AG04449 (cell line): ENCODE measurements around the gene OLFML3.

ENCODE experiments used
- CTCF ChIA-PET: fragments of 350-600 bp; formaldehyde crosslinking; extraction: SDS; loops from one replicate; lab custom pipeline; 2021; ENCODE audit warnings: antibody characterized with exemption; lab: Yijun Ruan, JAX
- POLR2A ChIA-PET: fragments of 400-600, 350-600 bp; formaldehyde crosslinking; extraction: SDS; loops from one replicate; lab custom pipeline; 2020; ENCODE audit warnings: antibody characterized with exemption, inconsistent platforms; lab: Yijun Ruan, JAX
- DNase-seq: peaks from one replicate; pipeline ENCODE4 v3.0.0-alpha.2; 2010; ENCODE audit warnings: low read depth, low spot score
- H3K4me3 ChIP-seq: 2 replicates; pipeline ENCODE4 v1.5.1; 2011; ENCODE audit warnings: low read depth, mild to moderate bottlenecking, control low read depth, low read length
- TF ChIP-seq, protein P1 (sequence below): IDR thresholded peaks from one replicate; pipeline ENCODE4 v1.5.1; 2011; ENCODE audit warnings: mild to moderate bottlenecking, moderate library complexity, low read length, control low read depth, inconsistent platforms; ENCODE audit not compliant: insufficient read depth; ENCODE audit errors: missing control alignments

The OLFML3 gene

DNA sequence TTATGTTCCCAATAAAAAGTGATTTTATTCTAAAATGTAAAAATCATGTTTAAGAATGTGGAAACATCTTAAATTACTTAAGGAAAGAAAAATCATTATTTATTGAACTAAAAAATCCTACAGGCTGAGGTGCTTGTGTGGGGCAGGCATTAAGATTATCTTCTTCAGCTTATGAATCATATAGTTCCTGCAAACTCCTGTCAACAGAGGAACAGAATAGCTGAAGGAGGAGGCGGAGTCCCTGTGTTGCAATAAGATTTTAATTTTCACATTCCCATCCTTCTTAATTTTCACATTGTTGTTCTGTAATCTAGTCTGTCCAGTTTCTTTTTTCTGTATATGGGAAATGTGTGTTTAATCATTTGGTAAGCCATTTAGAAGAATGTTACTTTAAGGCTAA is 20.6 kb upstream of the OLFML3 start:
- ChIA-PET POLR2A (no interaction called here), CTCF (interaction anchor here (1.1 to 2.6 kb wide), 2 partner anchors 11 to 123 kb away, joined by 3 to 13 read pairs; no protein-coding TSS in a partner anchor)
- no peak for DNase-seq
- H3K4me3 ChIP-seq: no peak overlapping the region
- TF ChIP-seq, protein P1, sequence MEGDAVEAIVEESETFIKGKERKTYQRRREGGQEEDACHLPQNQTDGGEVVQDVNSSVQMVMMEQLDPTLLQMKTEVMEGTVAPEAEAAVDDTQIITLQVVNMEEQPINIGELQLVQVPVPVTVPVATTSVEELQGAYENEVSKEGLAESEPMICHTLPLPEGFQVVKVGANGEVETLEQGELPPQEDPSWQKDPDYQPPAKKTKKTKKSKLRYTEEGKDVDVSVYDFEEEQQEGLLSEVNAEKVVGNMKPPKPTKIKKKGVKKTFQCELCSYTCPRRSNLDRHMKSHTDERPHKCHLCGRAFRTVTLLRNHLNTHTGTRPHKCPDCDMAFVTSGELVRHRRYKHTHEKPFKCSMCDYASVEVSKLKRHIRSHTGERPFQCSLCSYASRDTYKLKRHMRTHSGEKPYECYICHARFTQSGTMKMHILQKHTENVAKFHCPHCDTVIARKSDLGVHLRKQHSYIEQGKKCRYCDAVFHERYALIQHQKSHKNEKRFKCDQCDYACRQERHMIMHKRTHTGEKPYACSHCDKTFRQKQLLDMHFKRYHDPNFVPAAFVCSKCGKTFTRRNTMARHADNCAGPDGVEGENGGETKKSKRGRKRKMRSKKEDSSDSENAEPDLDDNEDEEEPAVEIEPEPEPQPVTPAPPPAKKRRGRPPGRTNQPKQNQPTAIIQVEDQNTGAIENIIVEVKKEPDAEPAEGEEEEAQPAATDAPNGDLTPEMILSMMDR: no peak

DNA sequence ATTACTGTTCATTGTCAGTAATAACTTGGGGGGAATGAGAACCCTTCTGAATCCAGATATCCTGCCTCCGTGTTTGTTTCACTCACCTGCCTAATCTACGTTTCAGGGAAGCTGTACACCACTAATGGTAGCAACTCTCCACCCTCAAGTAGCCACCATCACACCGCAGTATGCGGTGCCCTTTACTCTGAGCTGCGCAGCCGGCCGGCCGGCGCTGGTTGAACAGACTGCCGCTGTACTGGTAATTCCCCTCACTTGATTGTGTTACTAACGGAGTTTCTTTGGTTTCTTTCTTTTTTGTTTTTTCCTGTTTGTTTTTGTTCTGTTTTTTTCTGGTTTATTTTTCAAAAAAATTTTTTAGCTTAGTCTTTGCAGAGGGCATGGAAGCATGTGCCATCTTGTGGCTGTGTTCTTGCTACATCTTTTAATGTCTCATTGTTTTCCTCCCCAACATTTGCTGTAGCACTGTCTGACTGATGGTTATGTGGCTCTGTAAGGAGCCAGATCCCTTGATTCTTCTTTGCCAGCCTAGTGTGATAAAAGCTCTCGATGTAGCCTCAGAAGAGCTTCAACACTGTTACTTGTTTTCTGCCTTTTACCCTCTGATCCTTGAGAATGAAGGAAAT is 15.9 kb upstream of the OLFML3 start:
- TF ChIP-seq, protein P1: no peak
- ChIA-PET CTCF (interaction anchor here (0.8 to 3.1 kb wide), 15 partner anchors 9 to 1247 kb away, joined by 3 to 28 read pairs (median 4); partner anchors contain the start of gene OLFML3), POLR2A (no interaction called here)
- no peak overlapping the region for H3K4me3 ChIP-seq
- DNase-seq: no peak

DNA sequence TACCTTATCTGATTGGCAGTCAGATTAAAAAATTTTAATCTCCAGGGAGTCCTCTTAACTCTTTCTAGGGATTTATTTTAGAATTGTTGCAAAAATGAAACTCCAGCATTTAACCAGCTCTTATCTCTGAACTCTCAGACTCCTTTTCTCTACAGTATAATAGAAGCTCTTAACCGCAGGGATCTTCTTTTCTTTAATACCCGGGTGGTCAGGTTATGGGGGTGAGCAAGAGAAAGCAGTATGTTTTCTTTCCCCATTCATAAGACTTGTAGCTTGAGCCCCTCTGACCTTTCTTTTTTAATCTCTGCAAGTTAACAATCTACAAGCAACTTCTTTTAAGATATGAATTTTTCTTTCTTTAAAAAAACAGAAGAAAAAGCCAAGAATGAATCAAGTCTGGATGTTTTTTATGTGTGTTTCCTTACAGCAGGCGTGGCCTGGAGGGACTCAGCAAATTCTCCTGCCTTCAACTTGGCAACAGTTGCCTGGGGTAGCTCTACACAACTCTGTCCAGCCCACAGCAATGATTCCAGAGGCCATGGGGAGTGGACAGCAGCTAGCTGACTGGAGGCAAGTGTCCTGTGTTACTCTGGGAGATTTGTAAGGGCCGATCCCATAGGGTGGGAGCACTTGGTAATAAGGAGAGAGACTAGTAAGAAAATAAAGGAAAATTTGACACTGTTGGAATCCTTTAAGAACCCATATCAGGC is 13.4 kb upstream of the OLFML3 start:
- TF ChIP-seq, protein P1: no peak
- DNase-seq: no peak
- CTCF ChIA-PET: interaction anchor here (1.0 to 1.6 kb wide), 4 partner anchors 10 to 14 kb away, joined by 3 to 5 read pairs (median 4); partner anchors contain the start of gene OLFML3
- no peak overlapping the region for H3K4me3 ChIP-seq
- POLR2A ChIA-PET: no interaction called here

DNA sequence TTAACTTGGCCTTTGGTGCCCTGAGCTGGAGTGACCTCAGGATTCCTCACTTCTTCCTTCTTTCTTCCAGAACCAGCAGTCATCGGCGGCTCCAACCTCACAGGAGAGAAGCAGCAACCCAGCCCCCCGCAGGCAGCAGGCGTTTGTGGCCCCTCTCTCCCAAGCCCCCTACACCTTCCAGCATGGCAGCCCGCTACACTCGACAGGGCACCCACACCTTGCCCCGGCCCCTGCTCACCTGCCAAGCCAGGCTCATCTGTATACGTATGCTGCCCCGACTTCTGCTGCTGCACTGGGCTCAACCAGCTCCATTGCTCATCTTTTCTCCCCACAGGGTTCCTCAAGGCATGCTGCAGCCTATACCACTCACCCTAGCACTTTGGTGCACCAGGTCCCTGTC is 6.3 kb upstream of the OLFML3 start:
- TF ChIP-seq, protein P1: no peak
- CTCF ChIA-PET: interaction anchor here (0.9 to 1.6 kb wide), 2 partner anchors 9 to 310 kb away, joined by 4 to 6 read pairs; no protein-coding TSS in a partner anchor
- no peak for DNase-seq
- no peak overlapping the region for H3K4me3 ChIP-seq
- POLR2A ChIA-PET: no interaction called here

DNA sequence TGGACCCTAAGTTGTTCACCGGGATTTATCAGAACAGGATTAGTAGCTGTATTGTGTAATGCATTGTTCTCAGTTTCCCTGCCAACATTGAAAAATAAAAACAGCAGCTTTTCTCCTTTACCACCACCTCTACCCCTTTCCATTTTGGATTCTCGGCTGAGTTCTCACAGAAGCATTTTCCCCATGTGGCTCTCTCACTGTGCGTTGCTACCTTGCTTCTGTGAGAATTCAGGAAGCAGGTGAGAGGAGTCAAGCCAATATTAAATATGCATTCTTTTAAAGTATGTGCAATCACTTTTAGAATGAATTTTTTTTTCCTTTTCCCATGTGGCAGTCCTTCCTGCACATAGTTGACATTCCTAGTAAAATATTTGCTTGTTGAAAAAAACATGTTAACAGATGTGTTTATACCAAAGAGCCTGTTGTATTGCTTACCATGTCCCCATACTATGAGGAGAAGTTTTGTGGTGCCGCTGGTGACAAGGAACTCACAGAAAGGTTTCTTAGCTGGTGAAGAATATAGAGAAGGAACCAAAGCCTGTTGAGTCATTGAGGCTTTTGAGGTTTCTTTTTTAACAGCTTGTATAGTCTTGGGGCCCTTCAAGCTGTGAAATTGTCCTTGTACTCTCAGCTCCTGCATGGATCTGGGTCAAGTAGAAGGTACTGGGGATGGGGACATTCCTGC is 3.9 kb upstream of the OLFML3 start:
- TF ChIP-seq, protein P1: no peak
- no peak for DNase-seq
- no peak overlapping the region for H3K4me3 ChIP-seq
- CTCF ChIA-PET: interaction anchor here (0.8 to 12.2 kb wide), 11 partner anchors 12 to 377 kb away, joined by 3 to 238 read pairs (median 7); partner anchors contain the start of gene HIPK1
- POLR2A ChIA-PET: no interaction called here
